ENCODE data around the gene RNF220.

DNA sequence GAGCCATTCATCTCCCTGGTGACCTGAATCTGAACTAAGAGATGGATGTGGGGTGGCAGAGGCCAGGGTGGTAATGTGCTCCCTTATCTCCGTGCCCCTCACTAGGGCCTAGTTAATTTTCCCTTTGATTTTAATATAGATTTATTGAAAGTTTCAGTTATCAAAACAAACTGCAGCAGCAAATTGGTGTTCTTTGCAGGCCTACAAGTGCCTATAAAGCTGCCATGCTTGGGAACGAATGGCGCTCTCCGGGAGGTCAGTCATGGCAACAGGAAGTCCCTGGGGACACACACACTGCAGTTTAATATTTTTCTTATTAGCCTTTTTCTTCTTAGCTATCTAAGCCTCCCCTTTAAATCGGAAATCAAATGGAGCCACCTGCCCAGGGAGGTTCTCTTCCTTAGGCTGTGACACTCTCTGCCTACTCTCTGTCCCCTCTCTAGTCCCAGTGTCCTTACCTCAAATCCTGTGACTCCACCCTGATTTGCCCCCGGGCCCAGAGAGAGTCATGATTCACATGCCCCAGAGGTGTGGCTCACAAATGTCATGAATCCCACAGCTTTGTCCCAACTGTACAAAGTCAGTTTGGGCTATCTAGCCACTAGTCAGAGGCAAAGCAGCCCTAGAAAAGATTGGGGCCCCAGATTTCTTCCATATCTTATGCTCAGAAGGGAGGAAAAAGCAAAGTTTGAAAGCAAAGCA is 45.7 kb upstream of the RNF220 start:
- TF ChIP-seq, protein P1, sequence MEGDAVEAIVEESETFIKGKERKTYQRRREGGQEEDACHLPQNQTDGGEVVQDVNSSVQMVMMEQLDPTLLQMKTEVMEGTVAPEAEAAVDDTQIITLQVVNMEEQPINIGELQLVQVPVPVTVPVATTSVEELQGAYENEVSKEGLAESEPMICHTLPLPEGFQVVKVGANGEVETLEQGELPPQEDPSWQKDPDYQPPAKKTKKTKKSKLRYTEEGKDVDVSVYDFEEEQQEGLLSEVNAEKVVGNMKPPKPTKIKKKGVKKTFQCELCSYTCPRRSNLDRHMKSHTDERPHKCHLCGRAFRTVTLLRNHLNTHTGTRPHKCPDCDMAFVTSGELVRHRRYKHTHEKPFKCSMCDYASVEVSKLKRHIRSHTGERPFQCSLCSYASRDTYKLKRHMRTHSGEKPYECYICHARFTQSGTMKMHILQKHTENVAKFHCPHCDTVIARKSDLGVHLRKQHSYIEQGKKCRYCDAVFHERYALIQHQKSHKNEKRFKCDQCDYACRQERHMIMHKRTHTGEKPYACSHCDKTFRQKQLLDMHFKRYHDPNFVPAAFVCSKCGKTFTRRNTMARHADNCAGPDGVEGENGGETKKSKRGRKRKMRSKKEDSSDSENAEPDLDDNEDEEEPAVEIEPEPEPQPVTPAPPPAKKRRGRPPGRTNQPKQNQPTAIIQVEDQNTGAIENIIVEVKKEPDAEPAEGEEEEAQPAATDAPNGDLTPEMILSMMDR (IDR thresholded peaks at IDR 0.05; ENCODE audit: poor library complexity) = no peak
- TF ChIP-seq EZH2phosphoT487 (IDR thresholded peaks at IDR 0.05; ENCODE audit: low read depth, severe bottlenecking, unreplicated experiment) = no peak
